ENCODE data around the gene SLC43A2.

Gene SLC43A2

GRCh38 chr17:1648963-1649843, 20.6 kb upstream of the SLC43A2 start:
- peak overlapping the region; percentile 53 to 72 for H3K4me3 ChIP-seq (ENCODE audit: low read depth in 1 of 2, low read length in 2 of 2)
- H3K36me3 ChIP-seq (ENCODE audit: insufficient read depth, low read length) = peaks cover 42% of the 10 kb centered on the region
- peak overlapping the region; percentile 56 for H3K9ac ChIP-seq (ENCODE audit: low read length)
- peaks cover 22% of the 10 kb centered on the region for H3K4me1 ChIP-seq (ENCODE audit: insufficient read depth, low read length)
- H3K27me3 ChIP-seq (ENCODE audit: control insufficient read depth in 1 of 2, insufficient read depth in 2 of 2, low read length in 2 of 2) = no peaks in the 10 kb centered on the region
- no peaks in the 10 kb centered on the region for H3K9me3 ChIP-seq (ENCODE audit: low read length)
- peak overlapping the region; percentile 95 for H3K27ac ChIP-seq (ENCODE audit: low read depth, low read length)

GRCh38 chr17:1648173-1648962, 19.7 kb upstream of the SLC43A2 start:
- Histone ChIP-seq H3K27ac (ENCODE audit: low read depth, low read length) (peak overlapping the region; percentile 87), H3K4me1 (ENCODE audit: insufficient read depth, low read length) (peaks cover 25% of the 10 kb centered on the region), H3K9me3 (ENCODE audit: low read length) (no peaks in the 10 kb centered on the region), H3K36me3 (ENCODE audit: insufficient read depth, low read length) (peaks cover 34% of the 10 kb centered on the region), H3K4me3 (ENCODE audit: low read depth in 1 of 2, low read length in 2 of 2) (peak overlapping the region; percentile 40 to 66), H3K9ac (ENCODE audit: low read length) (peak overlapping the region; percentile 25), H3K27me3 (ENCODE audit: control insufficient read depth in 1 of 2, insufficient read depth in 2 of 2, low read length in 2 of 2) (no peaks in the 10 kb centered on the region)

- Histone ChIP-seq H3K4me3 (ENCODE audit: low read depth in 1 of 2, low read length in 2 of 2) (peak overlapping the region in 1 of 2 donors; percentile 66), H3K36me3 (ENCODE audit: insufficient read depth, low read length) (peaks cover 28% of the 10 kb centered on the region), H3K27ac (ENCODE audit: low read depth, low read length) (peak overlapping the region; percentile 87), H3K27me3 (ENCODE audit: control insufficient read depth in 1 of 2, insufficient read depth in 2 of 2, low read length in 2 of 2) (no peaks in the 10 kb centered on the region), H3K9me3 (ENCODE audit: low read length) (no peaks in the 10 kb centered on the region), H3K9ac (ENCODE audit: low read length) (peak overlapping the region; percentile 25), H3K4me1 (ENCODE audit: insufficient read depth, low read length) (peaks cover 25% of the 10 kb centered on the region)
These were observed 19.2 kb upstream of the SLC43A2 start for GRCh38 chr17:1647802-1648171.

- no peaks in the 10 kb centered on the region for H3K9me3 ChIP-seq (ENCODE audit: low read length)
- peaks cover 13% of the 10 kb centered on the region for H3K36me3 ChIP-seq (ENCODE audit: insufficient read depth, low read length)
- H3K4me3 ChIP-seq (ENCODE audit: low read depth in 1 of 2, low read length in 2 of 2) = no peak overlapping the region
- H3K27me3 ChIP-seq (ENCODE audit: control insufficient read depth in 1 of 2, insufficient read depth in 2 of 2, low read length in 2 of 2) = no peaks in the 10 kb centered on the region
- H3K27ac ChIP-seq (ENCODE audit: low read depth, low read length) = no peak overlapping the region
- H3K9ac ChIP-seq (ENCODE audit: low read length) = no peak overlapping the region
- peaks cover 25% of the 10 kb centered on the region for H3K4me1 ChIP-seq (ENCODE audit: insufficient read depth, low read length)
These were observed 17.7 kb upstream of the SLC43A2 start for GRCh38 chr17:1646199-1646875.

DNA sequence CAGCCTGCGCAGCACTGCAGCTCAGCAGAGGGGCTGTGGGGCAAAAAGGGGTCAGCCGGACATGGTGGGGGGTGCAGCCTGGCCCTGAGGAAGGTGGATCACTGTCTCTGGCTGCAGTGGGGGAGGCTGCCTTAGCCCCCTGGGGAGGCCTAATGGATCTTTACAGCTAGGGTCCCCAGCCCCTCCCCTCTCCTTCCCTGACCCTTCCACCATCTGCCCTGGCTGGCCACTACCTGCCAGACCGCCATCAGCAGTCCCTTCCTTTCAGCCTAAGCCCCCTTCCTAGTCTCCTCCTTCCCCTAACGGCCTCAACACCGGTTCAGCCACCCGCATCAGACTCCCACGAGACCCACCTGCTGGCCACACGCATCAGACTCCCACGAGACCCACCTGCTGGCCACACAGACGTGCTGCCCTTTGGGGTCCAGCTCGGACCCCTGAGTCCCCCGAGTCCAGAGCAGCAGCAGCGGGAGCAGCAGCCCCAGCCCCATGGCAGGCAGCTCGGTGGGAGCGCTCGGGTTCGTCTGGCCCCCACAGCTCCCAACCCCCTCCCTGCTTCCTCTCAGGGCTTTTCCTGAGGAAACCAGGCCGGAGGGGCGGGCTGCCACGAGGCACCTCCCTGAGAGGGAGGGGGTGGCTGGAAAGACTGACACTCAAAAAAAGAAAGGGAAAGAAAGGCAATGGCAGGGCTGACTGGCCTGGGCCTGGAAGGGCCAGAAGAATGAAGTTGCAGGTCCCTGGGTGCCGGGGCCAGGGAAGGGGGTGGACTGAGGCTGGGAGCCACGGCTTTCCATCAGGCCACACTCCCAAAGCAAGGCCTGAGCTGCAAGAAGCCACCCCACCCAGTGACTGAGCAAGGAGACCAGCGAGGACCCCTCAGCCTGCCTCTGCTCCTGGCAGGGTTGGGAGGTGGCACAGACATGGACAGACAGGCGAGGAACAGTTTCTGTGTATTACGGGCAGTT, 16.9 kb upstream of the SLC43A2 start, which contains the start of gene SCARF1:
Gene SCARF1 (minus strand): TSS at position 526 of the 965 bp plus-strand sequence. CDS start 35 bp downstream, at position 491.
- Histone ChIP-seq H3K9me3 (ENCODE audit: low read length) (no peaks in the 10 kb centered on the region), H3K27ac (ENCODE audit: low read depth, low read length) (no peak within 1 kb of the TSS), H3K36me3 (ENCODE audit: insufficient read depth, low read length) (peaks cover 6% of the 10 kb centered on the region), H3K4me1 (ENCODE audit: insufficient read depth, low read length) (peaks cover 25% of the 10 kb centered on the region), H3K27me3 (ENCODE audit: control insufficient read depth in 1 of 2, insufficient read depth in 2 of 2, low read length in 2 of 2) (no peaks in the 10 kb centered on the region), H3K4me3 (ENCODE audit: low read depth in 1 of 2, low read length in 2 of 2) (peak within 1 kb of the TSS in 1 of 2 donors; percentile 9), H3K9ac (ENCODE audit: low read length) (no peak within 1 kb of the TSS)

GRCh38 chr17:1644493-1645206, 16.0 kb upstream of the SLC43A2 start:
- H3K9me3 ChIP-seq (ENCODE audit: low read length) = no peaks in the 10 kb centered on the region
- no peak overlapping the region for H3K27ac ChIP-seq (ENCODE audit: low read depth, low read length)
- H3K36me3 ChIP-seq (ENCODE audit: insufficient read depth, low read length) = no peaks in the 10 kb centered on the region
- no peak overlapping the region for H3K9ac ChIP-seq (ENCODE audit: low read length)
- H3K4me3 ChIP-seq (ENCODE audit: low read depth in 1 of 2, low read length in 2 of 2) = peak overlapping the region in 1 of 2 donors; percentile 9
- peaks cover 19% of the 10 kb centered on the region for H3K4me1 ChIP-seq (ENCODE audit: insufficient read depth, low read length)
- no peaks in the 10 kb centered on the region for H3K27me3 ChIP-seq (ENCODE audit: control insufficient read depth in 1 of 2, insufficient read depth in 2 of 2, low read length in 2 of 2)

- no peaks in the 10 kb centered on the region for H3K27me3 ChIP-seq (ENCODE audit: control insufficient read depth in 1 of 2, insufficient read depth in 2 of 2, low read length in 2 of 2)
- H3K4me1 ChIP-seq (ENCODE audit: insufficient read depth, low read length) = peaks cover 19% of the 10 kb centered on the region
- no peak overlapping the region for H3K27ac ChIP-seq (ENCODE audit: low read depth, low read length)
- H3K9me3 ChIP-seq (ENCODE audit: low read length) = no peaks in the 10 kb centered on the region
- no peak overlapping the region for H3K9ac ChIP-seq (ENCODE audit: low read length)
- H3K36me3 ChIP-seq (ENCODE audit: insufficient read depth, low read length) = no peaks in the 10 kb centered on the region
- H3K4me3 ChIP-seq (ENCODE audit: low read depth in 1 of 2, low read length in 2 of 2) = peak overlapping the region; percentile 9 to 35
These were observed 15.4 kb upstream of the SLC43A2 start for GRCh38 chr17:1643999-1644492.

GRCh38 chr17:1643293-1643998, 14.8 kb upstream of the SLC43A2 start:
- Histone ChIP-seq H3K9ac (ENCODE audit: low read length) (no peak overlapping the region), H3K36me3 (ENCODE audit: insufficient read depth, low read length) (no peaks in the 10 kb centered on the region), H3K9me3 (ENCODE audit: low read length) (no peaks in the 10 kb centered on the region), H3K4me3 (ENCODE audit: low read depth in 1 of 2, low read length in 2 of 2) (peak overlapping the region in 1 of 2 donors; percentile 35), H3K27me3 (ENCODE audit: control insufficient read depth in 1 of 2, insufficient read depth in 2 of 2, low read length in 2 of 2) (no peaks in the 10 kb centered on the region), H3K27ac (ENCODE audit: low read depth, low read length) (no peak overlapping the region), H3K4me1 (ENCODE audit: insufficient read depth, low read length) (peaks cover 18% of the 10 kb centered on the region)

DNA sequence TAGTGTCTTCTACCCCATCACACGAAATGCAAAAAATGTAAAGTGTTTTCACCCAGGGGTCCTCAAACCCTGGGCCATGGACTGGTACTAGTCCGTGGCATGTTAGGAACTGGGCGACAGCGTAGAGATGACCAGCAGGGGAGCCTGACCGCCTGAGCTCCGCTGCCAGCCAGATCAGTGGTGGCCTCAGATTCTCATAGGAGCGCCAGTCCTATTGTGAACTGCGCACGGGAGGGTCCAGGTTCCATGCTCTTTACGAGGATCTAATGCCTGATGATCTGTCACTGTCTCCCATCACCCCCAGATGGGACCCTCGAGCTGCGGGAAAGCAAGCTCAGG, 12.4 kb upstream of the SLC43A2 start:
- H3K9me3 ChIP-seq (ENCODE audit: low read length) = no peaks in the 10 kb centered on the region
- H3K4me3 ChIP-seq (ENCODE audit: low read depth in 1 of 2, low read length in 2 of 2) = no peak overlapping the region
- H3K9ac ChIP-seq (ENCODE audit: low read length) = no peak overlapping the region
- H3K27me3 ChIP-seq (ENCODE audit: control insufficient read depth in 1 of 2, insufficient read depth in 2 of 2, low read length in 2 of 2) = no peaks in the 10 kb centered on the region
- H3K36me3 ChIP-seq (ENCODE audit: insufficient read depth, low read length) = no peaks in the 10 kb centered on the region
- H3K4me1 ChIP-seq (ENCODE audit: insufficient read depth, low read length) = peaks cover 5% of the 10 kb centered on the region
- H3K27ac ChIP-seq (ENCODE audit: low read depth, low read length) = no peak overlapping the region
